GM21786 (cell line): ENCODE data around the gene ZNF574.
"Not testable (repeated sequence)": the region's sequence is repeated elsewhere in the genome, so short reads cannot be mapped to it uniquely, and the experiment has no call there.

Experiments used
- ATAC-seq: cut with Tn5 transposase; IDR thresholded peaks from one replicate; pipeline ENCODE4 v1.9.1; 2021; ENCODE audit not compliant: unreplicated experiment

ZNF574 gene, protein sequence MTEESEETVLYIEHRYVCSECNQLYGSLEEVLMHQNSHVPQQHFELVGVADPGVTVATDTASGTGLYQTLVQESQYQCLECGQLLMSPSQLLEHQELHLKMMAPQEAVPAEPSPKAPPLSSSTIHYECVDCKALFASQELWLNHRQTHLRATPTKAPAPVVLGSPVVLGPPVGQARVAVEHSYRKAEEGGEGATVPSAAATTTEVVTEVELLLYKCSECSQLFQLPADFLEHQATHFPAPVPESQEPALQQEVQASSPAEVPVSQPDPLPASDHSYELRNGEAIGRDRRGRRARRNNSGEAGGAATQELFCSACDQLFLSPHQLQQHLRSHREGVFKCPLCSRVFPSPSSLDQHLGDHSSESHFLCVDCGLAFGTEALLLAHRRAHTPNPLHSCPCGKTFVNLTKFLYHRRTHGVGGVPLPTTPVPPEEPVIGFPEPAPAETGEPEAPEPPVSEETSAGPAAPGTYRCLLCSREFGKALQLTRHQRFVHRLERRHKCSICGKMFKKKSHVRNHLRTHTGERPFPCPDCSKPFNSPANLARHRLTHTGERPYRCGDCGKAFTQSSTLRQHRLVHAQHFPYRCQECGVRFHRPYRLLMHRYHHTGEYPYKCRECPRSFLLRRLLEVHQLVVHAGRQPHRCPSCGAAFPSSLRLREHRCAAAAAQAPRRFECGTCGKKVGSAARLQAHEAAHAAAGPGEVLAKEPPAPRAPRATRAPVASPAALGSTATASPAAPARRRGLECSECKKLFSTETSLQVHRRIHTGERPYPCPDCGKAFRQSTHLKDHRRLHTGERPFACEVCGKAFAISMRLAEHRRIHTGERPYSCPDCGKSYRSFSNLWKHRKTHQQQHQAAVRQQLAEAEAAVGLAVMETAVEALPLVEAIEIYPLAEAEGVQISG

DNA sequence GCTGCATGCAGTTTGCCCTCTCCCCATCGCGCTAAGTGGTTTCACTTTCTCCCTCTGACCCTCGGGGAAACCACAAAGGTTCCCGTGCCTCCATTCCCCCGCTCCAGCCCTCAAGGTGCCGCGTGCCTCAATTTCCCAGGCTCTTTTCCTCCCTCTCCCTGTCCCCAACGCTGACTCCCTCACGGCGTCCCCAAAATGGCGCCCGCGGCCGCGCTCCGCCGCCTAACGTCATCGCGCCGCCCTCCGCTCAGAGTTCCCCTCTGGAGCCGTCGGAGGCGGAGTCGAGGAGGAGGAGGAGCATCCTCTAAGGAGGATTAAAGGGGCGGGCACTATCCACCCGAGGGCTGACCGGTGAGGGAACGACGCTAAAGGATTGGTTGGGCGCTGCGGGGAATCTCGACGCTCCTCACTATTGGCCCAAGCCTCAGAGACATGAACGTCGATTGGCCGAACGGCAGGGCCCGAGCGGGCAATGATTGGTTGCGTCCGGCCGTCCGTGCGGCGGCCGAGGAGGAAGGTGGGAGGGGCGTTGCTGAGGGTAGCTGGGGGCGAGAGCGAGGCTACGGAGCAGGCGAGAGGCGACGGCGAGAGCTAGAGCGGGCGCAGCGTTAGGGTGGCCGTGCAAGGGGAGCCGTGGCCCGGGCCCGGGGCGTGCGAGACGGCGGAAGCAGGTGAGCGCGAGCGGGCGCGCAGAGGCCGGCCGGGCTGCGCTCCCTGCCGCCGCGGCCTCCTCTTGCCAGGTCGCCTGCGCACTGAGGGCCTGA, at the start of gene ZNF574:
ZNF574 (plus strand) TSS at position 551 of the 764 bp plus-strand sequence. CDS start 2,441 bp downstream, outside the sequence.
- ATAC-seq, result peak; percentile 92

DNA sequence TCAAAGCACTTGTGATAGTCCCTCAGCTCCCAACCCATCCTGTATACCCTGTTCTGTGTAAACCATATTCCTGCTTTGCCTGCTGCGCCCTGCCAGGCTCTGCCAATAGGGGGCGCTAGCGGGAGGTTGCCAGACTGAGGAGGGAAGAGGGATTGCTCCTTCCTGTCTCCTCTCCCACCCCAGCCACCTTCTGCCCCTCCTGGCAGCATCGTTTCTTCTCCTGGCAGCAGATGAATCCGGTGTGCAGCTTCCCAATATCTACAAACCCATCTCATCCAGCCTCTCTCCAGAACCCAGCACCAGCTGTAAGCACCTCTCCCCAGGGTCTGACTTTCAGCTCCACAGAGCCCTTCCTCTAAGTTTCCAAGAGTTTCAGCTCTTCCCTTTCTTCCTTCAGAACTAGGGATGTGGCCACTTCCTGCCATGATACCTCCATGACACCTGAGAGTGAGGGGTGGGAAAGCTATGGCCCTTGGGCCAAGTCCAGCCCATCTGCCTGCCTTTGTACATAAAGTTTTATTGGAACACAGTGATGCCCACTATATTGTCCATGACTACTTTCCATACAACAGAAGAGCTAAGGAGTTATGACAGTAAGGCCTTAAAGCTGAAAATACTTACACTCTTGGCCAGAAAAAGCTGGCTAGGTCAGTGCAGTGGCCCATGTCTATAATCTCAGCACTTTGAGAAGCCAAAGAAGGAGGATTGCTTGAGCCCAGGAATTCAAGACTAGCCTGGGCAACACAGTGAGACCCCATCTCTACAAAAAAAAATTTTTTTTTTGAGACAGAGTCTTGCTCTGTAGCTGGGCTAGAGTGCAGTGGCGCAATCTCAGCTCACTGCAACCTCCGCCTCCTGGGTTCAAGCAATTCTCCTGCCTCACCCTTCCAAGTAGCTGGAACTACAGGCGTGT, 47.4 kb upstream of the ZNF574 start:
- ATAC-seq, result no peak

GRCh38 chr19:42030645-42031440, 45.1 kb upstream of the ZNF574 start:
- no peak for ATAC-seq

GRCh38 chr19:42032431-42032830, 43.5 kb upstream of the ZNF574 start:
- ATAC-seq, result no peak

GRCh38 chr19:42033413-42033812, 42.6 kb upstream of the ZNF574 start:
- ATAC-seq, result no peak

DNA sequence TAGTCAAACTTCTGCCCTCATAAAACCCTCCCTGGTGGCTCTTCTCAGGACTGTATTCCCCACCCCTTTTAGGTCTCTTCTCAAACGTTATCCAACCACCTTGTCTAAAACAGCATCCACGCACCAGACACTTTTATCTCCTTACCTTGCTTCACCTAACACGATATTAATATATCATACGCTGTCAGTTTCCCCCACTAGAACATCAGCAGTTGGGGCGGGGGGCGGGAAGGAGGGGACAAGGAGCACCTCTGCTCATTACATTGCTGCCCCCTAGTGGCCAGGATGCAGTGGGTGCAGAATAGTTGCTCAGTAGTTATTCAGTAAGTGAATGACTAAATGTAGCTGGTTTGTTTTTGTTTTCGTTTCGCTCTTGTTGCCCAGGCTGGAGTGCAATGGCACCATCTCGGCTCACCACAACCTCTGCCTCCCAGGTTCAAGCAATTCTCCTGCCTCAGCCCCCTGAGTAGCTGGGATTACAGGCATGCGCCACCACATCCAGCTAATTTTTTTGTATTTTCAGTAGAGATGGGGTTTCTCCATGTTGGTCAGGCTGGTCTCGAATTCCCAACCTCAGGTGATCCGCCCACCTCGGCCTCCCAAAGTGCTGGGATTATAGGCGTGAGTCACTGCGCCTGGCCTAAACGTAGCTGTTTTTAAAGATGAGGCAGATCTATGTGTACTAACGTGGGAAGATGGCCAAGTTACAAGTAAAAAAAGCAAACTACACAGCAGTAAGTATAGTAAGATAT, 41.1 kb upstream of the ZNF574 start:
- not testable (repeated sequence) for ATAC-seq

DNA sequence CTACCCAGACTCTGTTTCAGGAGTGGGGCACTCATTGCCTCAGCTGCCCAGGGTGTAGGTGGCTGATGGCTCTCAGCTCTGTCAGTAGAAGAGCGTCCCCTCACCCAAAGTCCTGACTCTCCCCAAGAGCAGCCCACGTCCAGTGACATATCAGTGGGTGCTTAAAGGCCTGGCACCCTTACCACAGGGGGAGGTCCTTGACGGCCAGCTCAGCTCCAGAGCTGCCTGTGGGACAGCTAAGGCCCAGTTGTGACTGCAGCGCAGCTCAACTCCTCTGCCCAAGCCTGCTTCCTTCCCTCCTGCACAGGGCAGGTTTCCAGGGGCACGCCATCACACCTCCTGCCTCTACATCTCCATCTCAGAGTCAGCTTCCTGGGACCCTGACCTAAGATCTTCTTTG, 38.3 kb upstream of the ZNF574 start:
- ATAC-seq, result no peak

GRCh38 chr19:42038666-42039065, 37.3 kb upstream of the ZNF574 start:
- no peak for ATAC-seq

- ATAC-seq, result no peak
Measured at GRCh38 chr19:42040031-42040430, 35.9 kb upstream of the ZNF574 start.

- not testable (repeated sequence) for ATAC-seq
Measured at GRCh38 chr19:42040491-42040890, 35.5 kb upstream of the ZNF574 start.

- ATAC-seq, result no peak
Measured at GRCh38 chr19:42042455-42043170, 33.4 kb upstream of the ZNF574 start.

DNA sequence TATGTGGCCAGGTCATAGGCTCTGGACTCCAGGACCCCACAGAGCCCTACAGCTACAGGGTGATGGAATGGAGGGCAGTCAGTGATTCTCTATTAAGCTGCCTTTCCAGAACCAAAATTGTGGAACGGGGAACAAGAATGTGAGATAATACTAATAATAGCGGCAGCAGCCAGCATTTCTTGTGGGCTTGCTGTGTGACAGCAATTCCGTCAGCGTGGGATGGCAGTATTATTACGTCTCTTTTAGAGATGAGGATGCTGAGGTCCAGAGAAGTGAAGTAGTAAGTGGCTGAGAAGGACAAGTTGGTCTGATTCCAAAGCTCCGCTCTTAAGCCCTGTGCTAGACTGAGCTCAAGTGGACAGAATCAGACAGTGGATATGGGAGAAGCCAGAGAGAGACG, 30.4 kb upstream of the ZNF574 start:
- ATAC-seq, result no peak

GRCh38 chr19:42048992-42049391, 27.0 kb upstream of the ZNF574 start:
- ATAC-seq, result no peak

GRCh38 chr19:42051166-42052115, 24.5 kb upstream of the ZNF574 start:
- ATAC-seq, result no peak

GRCh38 chr19:42052241-42052863, 23.6 kb upstream of the ZNF574 start:
- no peak for ATAC-seq
